Stimulated activated CD4-positive, alpha-beta T cell treated with anti-CD3 and anti-CD28 coated beads, Interleukin-15, amount 100 ng/mL, for 48 hours (primary cell): ENCODE results near the gene RNU7-1.

Source experiments
- DNase-seq, 2 donors: peaks; one replicate each; pipeline ENCODE4 v3.0.0-alpha.2; 2020; ENCODE audit warnings: low read depth in 2 of 2

Gene RNU7-1

DNA sequence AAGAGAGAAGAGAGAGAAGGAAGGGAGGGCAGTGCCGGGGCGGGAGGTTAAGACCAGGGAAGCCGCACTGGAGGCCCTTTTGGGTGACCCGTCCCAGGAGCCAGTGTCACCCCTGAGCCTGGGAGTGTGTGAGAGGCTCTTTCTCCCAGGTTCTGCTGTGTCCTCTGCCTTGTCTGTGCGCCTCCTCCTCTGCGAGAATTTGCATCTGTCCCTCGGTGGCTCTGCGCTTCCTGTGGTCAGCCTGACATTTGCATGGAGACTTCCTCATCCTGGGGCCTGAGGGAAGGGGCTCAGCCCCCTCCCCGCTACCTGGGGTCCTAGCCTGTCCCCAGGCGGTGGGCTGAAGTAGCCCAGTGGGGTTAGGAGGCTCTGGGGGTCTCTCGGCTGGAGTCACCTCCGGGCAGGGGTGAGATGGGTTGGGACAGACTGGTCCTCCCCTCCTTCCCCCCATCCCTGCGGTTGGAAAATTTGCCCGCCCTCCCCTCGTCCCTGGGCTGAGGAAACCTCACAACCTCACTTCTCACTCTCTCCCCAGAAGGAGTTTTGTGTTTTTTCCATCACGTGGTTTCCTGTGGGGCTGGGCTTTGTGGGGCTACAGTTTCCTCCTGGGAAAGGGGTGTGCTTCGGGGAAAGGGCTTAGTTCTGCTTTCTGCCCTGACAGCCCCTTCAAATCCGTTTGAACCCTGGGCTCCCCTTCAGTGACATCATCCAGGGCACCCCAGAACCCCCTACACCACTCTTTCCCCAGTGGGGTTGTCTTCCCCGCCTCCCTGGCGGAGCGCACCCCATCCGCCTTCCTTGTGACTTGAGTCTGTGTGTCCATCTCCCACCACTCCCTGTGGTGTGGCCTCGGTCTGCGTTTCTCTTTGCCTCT, 10.1 kb downstream of the RNU7-1 start:
- peak in 1 of 2 donors; percentile 67 for DNase-seq

DNA sequence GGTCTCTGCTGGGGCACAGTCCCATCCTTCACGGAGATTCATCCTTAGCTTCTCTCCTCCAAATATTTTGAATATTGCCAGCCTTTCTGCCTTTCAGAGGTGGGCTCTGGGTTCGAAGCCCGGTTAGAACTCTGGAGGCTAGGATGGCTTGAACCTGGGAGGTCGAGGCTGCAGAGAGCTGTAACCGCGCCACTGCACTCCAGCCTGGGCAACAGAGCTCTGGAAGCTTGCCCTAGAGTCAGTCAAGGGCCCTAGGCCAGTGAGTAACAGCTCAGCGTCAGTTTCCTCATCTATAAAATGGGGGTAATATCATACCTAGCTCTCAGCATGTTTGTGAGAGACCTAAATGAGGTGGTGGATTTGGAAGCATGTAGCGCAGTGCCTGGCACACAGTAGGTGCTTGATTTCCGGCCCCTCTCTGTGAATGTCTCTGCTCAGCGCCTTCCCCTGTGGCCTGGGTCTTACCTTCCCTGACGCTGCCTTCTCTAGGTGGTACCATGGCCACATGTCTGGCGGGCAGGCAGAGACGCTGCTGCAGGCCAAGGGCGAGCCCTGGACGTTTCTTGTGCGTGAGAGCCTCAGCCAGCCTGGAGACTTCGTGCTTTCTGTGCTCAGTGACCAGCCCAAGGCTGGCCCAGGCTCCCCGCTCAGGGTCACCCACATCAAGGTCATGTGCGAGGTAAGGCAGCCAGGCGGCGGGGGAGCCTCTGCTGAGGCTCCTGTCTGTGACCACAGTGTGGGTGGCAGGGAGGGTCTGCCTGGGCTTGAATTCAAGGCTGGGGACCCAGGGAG, 10.9 kb downstream of the RNU7-1 start:
- DNase-seq = no peak

DNA sequence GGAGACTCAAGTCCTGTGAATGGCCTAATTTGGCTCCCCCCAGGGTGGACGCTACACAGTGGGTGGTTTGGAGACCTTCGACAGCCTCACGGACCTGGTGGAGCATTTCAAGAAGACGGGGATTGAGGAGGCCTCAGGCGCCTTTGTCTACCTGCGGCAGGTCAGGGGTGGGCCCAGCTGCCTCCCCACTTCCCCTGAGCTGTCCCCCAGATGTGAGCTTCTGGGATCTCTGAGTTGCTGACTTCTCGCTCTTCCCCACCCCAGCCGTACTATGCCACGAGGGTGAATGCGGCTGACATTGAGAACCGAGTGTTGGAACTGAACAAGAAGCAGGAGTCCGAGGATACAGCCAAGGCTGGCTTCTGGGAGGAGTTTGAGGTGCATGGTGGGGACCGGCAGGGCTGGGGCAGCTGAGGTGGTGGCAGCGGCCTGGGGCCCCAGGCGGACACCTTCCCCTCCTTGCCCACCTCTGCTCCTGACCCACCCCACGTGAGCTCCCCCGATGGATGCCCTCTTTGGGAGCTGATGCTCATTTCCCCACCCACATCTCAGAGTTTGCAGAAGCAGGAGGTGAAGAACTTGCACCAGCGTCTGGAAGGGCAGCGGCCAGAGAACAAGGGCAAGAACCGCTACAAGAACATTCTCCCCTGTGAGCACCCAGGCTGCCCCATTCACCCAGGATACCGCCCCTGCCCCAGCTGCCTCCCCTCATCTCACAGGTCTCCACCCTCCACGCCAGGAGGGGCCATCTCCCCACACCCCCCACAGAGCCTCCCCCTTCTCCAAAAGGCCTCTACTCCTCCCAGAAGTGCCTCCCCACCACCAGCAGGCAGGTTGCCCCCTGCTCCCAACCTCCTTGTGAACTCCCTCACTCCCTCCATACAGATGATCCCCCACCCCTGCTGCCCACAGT, 11.7 kb downstream of the RNU7-1 start:
- no peak for DNase-seq

DNA sequence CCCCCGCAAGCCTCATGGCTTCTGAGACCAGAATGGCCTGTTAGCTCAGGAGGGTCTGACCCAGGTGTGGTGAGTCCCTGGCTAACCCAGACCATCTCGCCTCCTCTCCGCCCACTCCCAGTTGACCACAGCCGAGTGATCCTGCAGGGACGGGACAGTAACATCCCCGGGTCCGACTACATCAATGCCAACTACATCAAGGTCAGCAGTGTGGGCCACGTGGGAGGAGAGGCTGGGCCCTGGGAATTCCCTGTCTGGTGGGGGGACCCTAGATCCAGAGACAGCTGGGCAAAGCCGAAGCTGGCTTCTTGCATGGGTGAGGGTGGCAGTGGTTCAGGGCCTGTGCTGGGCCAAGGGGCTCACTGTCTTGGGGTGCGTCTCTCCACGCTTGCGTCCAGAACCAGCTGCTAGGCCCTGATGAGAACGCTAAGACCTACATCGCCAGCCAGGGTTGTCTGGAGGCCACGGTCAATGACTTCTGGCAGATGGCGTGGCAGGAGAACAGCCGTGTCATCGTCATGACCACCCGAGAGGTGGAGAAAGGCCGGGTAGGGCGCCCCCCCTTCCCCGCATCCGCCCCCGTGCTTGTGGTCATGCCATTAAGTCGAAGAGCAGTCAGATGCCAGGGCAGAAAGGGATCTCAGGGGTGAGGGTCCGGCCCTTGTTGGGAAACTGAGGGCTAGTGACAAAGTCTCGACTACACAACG, 12.6 kb downstream of the RNU7-1 start:
- DNase-seq = no peak

DNA sequence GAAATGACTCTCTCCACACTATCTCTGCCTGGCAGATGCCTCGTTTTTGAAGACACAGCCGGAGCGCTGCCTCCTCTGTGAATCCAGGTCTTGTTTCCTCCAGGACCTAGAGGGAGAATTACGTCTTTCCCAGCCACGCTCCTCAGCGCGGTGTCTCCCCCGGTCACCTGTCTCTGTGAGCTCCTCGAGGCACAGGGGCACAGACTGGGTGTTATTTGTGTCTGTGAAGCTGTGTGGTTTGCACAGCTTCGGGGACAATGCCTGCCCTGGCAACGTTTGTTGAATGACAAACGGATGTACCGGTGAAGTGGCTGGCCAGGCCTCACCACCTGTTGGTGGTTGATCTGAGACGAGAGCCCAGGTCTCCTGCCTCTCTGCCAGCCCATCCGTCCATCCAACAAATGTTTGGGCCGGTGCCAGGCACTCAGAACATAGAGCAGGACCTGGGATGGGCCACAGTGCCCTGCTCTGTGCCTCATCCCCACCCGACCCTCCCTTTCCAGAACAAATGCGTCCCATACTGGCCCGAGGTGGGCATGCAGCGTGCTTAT, 13.6 kb downstream of the RNU7-1 start:
- no peak for DNase-seq

DNA sequence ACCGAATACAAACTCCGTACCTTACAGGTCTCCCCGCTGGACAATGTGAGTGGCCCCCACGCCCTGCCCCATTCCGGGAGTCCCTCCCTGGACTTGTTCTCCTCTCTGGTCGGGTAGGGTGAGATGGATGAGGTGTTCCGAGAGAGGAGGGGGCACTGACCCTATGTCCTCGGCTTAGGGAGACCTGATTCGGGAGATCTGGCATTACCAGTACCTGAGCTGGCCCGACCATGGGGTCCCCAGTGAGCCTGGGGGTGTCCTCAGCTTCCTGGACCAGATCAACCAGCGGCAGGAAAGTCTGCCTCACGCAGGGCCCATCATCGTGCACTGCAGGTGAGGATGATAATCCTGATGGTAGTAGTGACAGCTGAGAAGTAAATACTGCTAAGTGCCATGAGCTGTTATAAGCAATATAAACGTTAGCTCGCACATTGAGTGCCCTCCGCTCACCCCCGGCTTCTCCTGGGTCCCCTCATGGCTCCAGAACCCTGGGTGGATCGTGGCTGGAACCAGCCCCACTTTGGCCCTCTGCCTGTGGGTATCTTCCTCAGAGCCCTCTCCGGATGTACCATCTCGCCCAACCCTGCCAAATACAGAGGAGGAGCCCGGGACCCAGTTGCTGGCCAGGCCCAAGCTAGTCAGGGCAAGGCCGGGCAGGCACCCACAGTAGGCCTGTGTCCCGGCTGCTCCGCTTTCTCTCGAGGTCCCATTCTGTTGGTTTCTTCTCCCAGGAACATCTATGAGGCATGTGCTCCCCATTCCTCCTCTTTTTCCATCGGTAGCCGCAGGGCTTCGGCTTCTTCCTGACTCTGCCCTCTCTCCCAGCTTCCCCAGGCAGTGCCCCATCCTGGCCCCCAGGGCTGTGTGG, 14.4 kb downstream of the RNU7-1 start:
- DNase-seq = no peak

DNA sequence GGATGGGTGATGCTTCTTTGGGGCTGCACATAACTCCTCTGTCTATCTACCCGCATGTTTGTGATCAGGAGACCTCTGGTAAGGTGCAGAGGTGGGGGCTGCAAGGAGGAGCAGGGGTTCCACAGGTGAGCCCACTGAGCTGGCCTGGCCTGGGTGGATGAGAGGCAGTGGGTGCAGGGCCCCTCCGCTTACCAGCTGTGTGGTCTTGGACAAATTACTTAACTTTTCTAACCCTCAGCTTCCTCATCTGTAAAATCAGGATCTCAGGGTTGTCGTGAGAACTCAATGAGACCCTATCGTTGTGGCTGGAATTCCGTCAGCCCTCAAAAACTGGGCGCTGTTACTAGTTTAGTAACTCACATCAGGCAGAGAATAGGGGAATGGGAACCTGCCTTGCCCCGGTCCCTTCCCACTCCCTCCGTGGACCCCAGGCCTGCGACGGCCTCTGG, 15.0 kb downstream of the RNU7-1 start:
- DNase-seq = no peak

DNA sequence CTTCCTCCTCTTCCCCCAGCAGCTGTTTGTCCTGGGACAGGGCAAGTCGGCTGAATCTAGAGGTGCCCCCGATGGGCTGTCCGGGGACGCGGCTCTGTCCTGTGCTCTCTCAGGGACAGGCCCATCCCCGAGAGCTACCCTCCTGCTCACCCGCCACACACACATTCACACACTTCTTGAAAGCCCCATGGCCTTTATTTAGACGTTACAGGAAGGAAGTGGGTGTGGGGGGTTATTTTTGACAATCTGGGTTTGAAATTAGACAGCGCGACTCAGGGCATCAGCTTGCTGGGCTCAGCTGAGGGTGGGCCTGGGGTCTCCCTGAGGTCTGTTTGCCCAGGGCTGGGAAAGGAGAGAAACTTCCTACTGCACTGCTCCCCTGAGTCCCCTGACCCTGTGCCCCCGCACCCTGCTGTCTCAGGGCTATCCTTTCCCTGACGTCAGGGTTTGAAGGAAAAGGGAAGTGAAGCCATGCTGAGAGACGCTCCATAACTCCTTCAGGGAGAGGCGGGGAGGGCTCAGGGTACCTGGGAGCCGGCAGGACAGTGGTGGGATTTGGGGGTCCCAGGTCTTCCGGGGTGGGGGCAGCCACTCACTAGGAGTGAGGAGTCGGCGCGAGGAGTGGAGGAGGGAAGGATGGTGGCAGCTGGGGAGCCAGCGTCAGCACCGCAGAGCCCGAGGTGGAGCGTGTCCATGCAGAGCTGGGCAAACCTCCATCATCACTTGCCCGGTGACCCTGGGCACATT, 15.6 kb downstream of the RNU7-1 start:
- peak in 1 of 2 donors; percentile 62 for DNase-seq

DNA sequence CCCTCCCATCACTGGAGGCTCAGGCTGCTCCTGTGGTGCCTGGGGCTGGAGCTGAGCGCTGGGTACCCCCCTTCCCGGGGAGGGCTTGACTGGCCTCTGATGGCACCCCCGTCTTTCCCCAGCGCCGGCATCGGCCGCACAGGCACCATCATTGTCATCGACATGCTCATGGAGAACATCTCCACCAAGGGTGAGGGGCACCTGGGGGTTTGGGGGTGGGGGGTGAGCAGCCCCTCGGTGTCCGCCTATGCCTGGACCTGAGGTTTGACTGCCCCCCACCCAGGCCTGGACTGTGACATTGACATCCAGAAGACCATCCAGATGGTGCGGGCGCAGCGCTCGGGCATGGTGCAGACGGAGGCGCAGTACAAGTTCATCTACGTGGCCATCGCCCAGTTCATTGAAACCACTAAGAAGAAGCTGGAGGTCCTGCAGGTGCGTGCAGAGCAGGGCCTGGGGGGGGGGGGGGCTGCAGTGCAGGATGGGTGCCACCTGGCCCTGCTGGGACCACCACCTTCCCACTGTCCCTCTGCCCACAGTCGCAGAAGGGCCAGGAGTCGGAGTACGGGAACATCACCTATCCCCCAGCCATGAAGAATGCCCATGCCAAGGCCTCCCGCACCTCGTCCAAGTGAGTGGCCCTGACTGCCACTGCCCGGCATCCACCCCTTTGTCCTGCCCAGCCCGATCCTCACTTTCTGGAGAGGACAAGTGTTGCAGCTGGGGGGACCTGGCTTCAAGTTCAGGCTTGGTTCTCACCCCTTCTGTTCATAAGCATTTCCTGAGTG, 16.4 kb downstream of the RNU7-1 start:
- DNase-seq = no peak

DNA sequence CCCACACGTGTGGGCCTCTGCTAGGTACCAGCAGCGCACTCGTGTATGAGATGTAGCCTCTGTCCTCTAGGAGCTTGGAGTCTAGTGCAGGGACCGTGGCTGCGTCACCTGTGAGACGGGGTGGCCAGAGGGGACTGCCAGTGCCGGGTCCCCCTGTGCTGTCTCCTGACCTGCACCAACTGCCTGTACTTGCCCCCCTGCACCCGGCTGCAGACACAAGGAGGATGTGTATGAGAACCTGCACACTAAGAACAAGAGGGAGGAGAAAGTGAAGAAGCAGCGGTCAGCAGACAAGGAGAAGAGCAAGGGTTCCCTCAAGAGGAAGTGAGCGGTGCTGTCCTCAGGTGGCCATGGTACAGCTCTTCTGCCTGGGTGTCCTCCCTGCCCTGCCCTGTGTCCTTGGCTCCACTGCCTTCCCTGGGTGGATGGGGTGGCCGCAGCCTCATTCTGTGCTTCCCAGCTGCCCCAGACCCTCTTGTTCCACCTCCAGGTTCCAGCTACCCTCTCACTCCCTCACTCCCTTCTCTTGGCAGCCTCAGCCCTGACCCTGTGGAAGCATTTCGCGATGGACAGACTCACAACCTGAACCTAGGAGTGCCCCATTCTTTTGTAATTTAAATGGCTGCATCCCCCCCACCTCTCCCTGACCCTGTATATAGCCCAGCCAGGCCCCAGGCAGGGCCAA, 17.1 kb downstream of the RNU7-1 start:
- DNase-seq = no peak

DNA sequence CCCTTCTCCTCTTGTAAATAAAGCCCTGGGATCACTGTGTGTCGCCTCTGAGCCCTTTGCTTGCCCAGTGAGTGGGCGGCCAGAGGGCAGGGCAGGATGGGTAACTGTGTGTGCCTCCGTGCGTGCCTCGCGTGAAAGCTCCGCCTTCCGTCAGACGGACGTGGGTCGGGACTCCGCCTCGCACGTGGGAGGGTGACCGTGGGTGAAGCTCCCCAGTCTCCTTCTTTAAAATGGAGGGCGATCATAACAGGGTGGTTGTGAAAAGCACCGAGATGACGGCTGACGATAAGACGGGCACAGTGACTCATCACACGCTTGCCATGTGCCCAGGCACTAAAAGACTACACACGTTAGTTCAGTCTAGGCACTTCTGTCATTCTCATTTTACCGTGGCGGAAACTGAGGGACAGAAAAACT, 17.7 kb downstream of the RNU7-1 start:
- DNase-seq = peak; percentile 90 to 93

DNA sequence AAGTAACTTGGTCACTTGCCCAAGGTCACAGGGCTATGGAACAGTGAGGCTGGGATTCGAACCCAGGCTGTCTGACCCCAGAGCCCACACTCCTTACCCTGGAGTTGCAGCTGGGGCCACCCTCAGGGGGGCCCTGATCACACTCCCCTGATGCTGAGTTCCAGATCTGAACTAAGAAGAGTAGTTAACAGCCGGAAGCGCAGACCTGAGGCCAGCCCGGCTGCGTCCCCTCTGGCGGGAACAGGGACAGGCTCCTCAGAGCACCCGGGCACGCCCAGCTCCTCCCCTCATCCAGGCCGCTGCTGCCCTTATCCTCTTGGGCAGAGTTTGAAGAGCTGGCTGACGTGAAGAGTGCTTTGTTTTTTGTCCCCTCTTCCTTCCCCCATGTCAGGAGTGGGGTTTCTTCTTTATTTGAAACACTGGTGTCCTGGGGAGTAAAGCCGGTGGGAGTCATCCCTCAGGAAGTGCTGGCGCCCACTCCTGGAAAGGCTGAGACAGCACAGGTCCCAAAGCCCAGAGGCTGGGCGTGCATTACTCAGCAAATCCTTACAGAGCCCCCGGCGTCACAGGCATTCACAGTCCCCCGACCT, 18.2 kb downstream of the RNU7-1 start:
- no peak for DNase-seq

DNA sequence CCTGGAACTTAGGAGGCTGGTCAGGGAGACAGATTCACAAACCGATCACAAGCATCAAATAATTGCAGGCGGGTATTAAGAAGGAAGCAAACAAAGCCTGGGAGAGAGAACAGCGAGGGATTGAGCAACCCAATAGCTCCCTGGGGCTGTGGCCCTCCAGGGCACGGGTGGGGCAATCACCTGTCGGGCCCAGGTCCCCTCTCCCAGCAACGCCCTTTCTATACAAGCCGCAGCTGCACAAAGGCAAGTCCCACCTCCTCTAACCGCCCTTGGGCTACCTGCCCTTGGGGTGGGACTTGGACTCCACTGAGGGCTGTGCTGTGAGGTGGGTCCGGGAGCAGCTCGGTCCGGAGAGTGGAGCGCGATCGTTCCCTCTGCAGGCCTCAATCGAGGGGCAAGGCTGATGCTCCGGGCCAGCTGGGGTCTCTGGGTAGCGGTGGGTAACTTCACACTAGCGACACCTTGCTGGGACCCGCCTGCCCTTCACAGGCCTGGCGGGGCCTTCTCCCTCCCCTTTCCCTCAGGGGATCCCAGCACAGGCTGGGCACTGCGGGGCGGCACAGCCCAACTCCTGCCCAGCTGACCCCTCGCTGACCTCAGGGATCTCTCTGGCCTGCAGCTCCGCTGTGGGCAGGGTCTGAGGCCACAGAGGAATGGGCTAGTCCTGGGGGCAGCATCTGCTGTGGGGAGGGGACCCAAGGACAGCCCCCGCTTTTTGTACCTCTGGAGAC, 18.8 kb downstream of the RNU7-1 start:
- DNase-seq = no peak

DNA sequence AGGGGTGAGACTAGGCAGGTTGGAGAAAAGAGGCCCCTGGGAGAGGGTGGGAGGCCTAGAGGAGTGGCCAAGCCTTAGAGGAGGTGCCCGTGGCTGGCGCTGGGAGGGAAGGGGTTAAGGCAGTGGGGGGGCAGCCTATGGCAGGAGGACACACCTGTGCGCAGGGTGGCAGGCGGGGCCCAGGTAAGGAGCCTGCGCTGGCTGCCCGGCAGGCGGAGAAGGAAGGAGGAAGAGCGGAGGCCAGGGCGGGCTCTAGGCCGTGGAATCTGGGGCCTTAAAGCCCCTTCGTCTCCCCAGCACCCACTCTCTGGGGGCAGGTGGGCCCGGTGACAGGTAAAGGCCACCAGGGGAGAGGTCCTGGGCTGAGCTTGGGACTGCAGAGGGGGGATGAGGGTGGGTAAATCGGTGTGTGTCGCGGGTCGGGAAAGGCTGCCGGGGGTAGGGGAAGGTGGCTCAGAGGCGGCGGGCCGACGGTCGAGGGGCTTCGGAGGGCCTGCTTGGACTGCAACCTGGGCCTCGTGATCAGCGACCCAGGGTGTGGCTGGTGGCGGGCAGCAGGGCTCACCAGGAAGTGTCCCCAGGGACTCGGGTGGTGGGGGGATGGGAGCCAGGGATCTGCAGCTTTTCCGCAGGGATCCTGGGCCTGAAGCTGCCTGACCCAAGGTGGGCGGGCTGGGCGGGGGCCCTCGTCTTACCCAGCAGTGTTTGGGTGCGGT, 19.6 kb downstream of the RNU7-1 start:
- no peak for DNase-seq

DNA sequence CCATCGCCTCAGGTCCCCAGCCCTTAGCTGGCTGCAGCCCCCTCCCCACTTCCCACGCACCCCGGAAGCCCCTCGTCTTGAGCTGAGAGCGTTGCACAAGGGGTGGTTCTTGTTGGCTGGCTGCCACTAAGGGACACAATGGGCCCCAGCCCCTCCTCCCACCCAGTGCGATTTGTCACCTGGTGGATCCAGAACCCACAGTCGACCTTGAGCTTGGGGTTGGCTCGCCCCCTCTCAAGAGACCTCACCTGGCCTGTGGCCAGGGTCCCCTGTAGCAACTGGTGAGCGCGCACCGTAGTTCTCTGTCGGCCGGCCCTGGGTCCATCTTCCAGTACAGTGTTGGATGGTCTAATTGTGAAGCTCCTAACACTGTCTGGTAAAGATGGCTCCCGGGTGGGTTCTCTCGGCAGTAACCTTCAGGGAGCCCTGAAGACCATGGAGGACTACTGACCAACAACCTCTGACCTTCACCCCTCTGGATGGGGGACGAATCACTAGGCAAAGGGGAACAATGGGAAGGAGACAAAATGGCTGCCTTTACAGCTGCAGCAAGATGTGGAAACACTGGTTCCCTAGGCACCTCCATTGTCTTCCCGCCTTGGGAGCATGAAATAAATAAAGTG, 20.3 kb downstream of the RNU7-1 start:
- DNase-seq = no peak

DNA sequence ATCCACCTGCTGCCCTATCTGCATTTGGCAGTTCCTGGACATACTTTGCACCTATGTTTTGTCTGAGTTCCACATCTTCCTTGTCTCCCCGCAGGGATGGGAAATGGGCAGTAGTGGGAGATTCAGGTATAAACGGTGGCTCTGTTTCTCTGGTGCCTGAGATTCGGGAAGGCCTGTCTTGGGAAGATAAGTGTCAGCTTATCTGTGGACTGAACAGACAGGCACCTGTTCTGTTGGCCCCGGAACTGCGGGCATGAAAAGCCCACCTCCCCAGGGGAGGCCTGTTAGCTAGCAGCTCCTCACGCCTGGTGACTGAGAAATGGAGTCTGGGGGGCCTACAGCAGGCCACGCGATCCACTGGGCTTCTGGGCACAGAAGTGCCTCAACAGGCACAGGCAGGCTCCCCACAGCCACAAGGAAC, 21.0 kb downstream of the RNU7-1 start:
- no peak for DNase-seq
